ENCODE results near the gene JAKMIP2. TPM values are rescaled to one million over a fixed set of nuclear protein-coding genes. Genes with fewer than 3 reads are reported as not detected.

The JAKMIP2 gene
- total and polyA plus RNA-seq, 8 donors: 0.19 to 2.6 (median 0.67) TPM

DNA sequence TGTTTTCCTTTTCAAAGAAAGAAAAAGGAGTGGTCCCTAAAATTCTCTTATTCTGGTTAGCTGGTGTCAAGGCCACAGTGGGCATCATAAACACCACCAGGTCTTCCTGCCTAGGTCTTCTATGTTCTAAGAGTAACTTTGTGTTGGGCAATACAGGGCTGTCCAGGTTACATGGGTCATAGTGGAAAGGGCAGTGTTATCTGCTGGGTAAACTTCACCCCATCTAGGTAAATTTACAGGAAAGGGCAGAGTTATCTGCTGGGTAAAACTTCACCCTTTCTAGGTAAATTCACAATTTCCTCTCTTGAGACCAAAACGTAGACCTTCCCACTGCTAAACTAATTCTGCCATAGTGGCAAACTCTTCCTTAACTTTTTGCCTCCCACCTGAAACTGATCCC, 18.9 kb upstream of the JAKMIP2 start:
- Histone ChIP-seq H3K9me3 (no peaks in the 10 kb centered on the region), H3K4me1 (no peaks in the 10 kb centered on the region), H3K27ac (no peak overlapping the region), H3K4me3 (no peak overlapping the region), H3K36me3 (no peaks in the 10 kb centered on the region), H3K27me3 (no peaks in the 10 kb centered on the region)
- ATAC-seq (no peak), DNase-seq (no peak), FAIRE-seq (no peak)
- intact Hi-C loops (cut with DNase I): no loop called here
- TF ChIP-seq, protein P1, sequence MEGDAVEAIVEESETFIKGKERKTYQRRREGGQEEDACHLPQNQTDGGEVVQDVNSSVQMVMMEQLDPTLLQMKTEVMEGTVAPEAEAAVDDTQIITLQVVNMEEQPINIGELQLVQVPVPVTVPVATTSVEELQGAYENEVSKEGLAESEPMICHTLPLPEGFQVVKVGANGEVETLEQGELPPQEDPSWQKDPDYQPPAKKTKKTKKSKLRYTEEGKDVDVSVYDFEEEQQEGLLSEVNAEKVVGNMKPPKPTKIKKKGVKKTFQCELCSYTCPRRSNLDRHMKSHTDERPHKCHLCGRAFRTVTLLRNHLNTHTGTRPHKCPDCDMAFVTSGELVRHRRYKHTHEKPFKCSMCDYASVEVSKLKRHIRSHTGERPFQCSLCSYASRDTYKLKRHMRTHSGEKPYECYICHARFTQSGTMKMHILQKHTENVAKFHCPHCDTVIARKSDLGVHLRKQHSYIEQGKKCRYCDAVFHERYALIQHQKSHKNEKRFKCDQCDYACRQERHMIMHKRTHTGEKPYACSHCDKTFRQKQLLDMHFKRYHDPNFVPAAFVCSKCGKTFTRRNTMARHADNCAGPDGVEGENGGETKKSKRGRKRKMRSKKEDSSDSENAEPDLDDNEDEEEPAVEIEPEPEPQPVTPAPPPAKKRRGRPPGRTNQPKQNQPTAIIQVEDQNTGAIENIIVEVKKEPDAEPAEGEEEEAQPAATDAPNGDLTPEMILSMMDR (IDR thresholded peaks at IDR 0.05): no peak
- WGBS, 2 donors: 75 to 86% methylated on average over 1 of the region's 1 CpG

DNA sequence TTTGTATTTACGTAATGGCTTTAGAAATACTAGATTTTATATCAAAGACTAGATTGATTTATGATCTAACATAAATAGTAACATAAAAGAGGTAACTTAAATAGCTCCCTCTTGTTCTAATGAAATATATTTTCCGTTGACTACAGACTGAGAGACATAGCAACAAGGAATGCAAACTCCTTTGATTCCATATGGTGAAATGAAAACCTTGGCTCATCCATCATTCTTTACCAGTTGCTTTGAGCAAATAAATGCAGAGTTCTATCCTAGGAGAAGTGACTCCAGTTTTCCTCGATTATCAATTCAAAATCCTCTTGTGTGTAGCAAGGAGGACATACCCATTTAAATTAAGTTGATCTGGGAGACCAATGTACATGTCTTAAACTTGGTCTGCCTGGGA, 18.0 kb upstream of the JAKMIP2 start:
- ATAC-seq: no peak
- Histone ChIP-seq H3K4me3 (no peak overlapping the region), H3K27ac (no peak overlapping the region), H3K27me3 (no peaks in the 10 kb centered on the region), H3K36me3 (no peaks in the 10 kb centered on the region), H3K4me1 (no peaks in the 10 kb centered on the region), H3K9me3 (no peaks in the 10 kb centered on the region)
- no peak for FAIRE-seq
- intact Hi-C loops (cut with DNase I): no loop called here
- 81 to 90% methylated on average over 3 of the region's 3 CpGs for WGBS, 2 donors
- TF ChIP-seq, protein P1 (IDR thresholded peaks at IDR 0.05): no peak
- DNase-seq: no peak

DNA sequence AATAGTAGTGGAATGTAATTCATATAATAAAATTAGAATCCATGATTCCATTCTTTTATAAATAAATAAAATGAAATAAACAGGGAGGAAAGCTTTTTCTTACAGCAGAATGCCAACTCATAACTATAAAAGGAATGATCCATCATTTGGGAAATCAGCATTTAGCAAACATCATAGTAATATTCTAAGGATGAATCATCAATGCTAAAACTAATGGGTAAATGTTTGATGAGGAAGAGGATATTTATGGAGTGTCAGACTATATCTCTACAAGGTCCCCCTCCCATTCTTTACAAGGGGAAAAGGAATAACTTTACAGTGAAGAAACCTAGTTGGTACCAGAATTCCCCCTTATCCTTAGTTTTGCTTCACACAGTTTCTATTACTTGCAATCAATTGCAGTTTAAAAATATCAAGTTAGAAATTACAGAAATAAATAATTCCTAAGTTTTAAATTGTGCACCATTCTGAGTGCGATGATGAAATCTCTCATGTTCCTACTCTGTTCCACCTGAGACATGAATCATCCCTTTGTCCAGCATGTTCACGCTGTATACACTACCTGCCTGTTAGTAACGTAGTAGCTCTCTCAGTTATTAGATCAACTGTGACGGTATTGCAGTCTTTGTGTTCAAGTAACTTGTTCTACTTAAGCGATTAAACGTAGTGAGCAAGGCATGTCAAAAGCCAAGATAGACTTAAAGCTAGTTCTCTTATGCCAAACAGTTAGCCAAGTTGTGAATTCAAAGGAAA, 14.2 kb upstream of the JAKMIP2 start:
- TF ChIP-seq, protein P1 (IDR thresholded peaks at IDR 0.05): no peak
- DNase-seq (no peak), FAIRE-seq (no peak), ATAC-seq (no peak)
- Histone ChIP-seq H3K4me3 (no peak overlapping the region), H3K4me1 (no peaks in the 10 kb centered on the region), H3K27ac (no peak overlapping the region), H3K27me3 (no peaks in the 10 kb centered on the region), H3K36me3 (no peaks in the 10 kb centered on the region), H3K9me3 (no peaks in the 10 kb centered on the region)
- 71 to 73% methylated on average over 6 of the region's 6 CpGs for WGBS, 2 donors
- intact Hi-C loops (cut with DNase I): no loop called here

DNA sequence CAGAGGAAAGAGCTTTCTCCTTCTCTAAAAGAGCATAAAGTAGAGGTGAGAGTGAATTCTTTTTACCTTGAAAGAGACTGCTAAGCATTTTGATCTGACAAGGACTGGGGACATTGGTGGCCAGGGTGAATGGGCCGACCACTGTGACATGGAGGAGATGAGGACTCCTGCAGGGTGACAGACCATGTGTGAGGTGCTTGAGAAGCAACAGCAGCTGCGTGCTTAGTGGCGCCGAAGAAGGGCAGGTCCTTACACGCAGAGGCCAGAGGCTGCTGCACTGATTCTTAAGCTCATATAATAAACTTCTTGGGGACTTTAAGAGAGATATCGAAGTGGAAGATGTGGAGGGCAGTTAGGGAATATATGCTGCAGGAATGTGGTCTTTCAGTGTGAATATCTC, 8.7 kb upstream of the JAKMIP2 start:
- ATAC-seq: no peak
- no peak for DNase-seq
- Histone ChIP-seq H3K27me3 (no peaks in the 10 kb centered on the region), H3K4me1 (no peaks in the 10 kb centered on the region), H3K4me3 (no peak overlapping the region), H3K36me3 (no peaks in the 10 kb centered on the region), H3K27ac (no peak overlapping the region), H3K9me3 (no peaks in the 10 kb centered on the region)
- TF ChIP-seq, protein P1 (IDR thresholded peaks at IDR 0.05): no peak
- WGBS, 2 donors: 93 to 94% methylated on average over 6 of the region's 6 CpGs
- no peak for FAIRE-seq
- intact Hi-C loops (cut with DNase I): no loop called here

DNA sequence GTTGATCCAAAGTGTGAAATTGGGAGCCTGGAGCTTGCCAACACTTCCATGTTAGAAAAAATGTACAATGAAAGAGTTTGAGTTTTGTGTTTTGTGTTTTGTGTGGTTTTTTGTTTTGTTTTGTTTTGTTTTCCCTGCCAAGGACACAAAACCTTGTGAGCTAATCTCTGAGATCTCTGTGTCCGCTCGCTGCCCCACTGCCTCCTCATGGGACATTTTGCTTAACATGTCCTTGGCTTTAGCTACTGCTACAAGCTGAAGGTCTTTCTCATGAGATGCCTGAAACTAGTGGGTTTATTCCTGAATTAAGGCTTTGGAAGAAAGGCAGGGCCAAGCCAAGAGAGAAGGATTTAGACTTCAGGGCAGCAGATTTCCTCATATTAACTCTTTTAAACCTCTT, 7.3 kb upstream of the JAKMIP2 start:
- H3K27me3 ChIP-seq: no peaks in the 10 kb centered on the region
- DNase-seq (no peak), ATAC-seq (no peak), FAIRE-seq (no peak)
- H3K36me3 ChIP-seq: no peaks in the 10 kb centered on the region
- no peaks in the 10 kb centered on the region for H3K4me1 ChIP-seq
- no peak overlapping the region for H3K4me3 ChIP-seq
- intact Hi-C loops (cut with DNase I): no loop called here
- TF ChIP-seq, protein P1 (IDR thresholded peaks at IDR 0.05): no peak
- no peaks in the 10 kb centered on the region for H3K9me3 ChIP-seq
- 72 to 78% methylated on average over 2 of the region's 2 CpGs for WGBS, 2 donors
- H3K27ac ChIP-seq: no peak overlapping the region
